Muscle layer of duodenum (tissue), 2 donors: ENCODE results near the gene CCL24.
"Not testable (repeated sequence)": the region's sequence is repeated elsewhere in the genome, so short reads cannot be mapped to it uniquely, and the experiment has no call there.

Experiments
- H3K27ac ChIP-seq: one replicate; pipeline ENCODE4 v1.7.0; 2013; ENCODE audit warnings: mild to moderate bottlenecking, low read length
- H3K27me3 ChIP-seq: one replicate; pipeline ENCODE4 v1.7.0; 2013; ENCODE audit warnings: low read depth, mild to moderate bottlenecking, control low read depth, low read length
- H3K36me3 ChIP-seq, 2 donors: one replicate each; pipeline ENCODE4 v1.7.0; 2013; ENCODE audit warnings: low read length in 2 of 2, control low read depth in 1 of 2, mild to moderate bottlenecking in 1 of 2; ENCODE audit not compliant: insufficient read depth in 2 of 2, control insufficient read depth in 1 of 2
- H3K4me1 ChIP-seq, 2 donors: one replicate each; pipeline ENCODE4 v1.7.0; 2013; ENCODE audit warnings: low read length in 2 of 2, mild to moderate bottlenecking in 2 of 2, control low read depth in 1 of 2, moderate library complexity in 1 of 2; ENCODE audit not compliant: insufficient read depth in 2 of 2, control insufficient read depth in 1 of 2
- H3K4me3 ChIP-seq, 2 donors: one replicate each; pipeline ENCODE4 v1.7.0; 2013; ENCODE audit warnings: low read length in 2 of 2, low read depth in 1 of 2, mild to moderate bottlenecking in 1 of 2
- H3K9me3 ChIP-seq, 2 donors: one replicate each; pipeline ENCODE4 v1.7.0; 2013; ENCODE audit warnings: low read length in 2 of 2, control low read depth in 1 of 2, mild to moderate bottlenecking in 1 of 2; ENCODE audit not compliant: control insufficient read depth in 1 of 2
- donor health status: healthy.

The CCL24 gene

GRCh38 chr7:75813781-75814236 is at the start of gene CCL24:
Gene CCL24 (minus strand): TSS chr7:75813806. CDS start chr7:75813715, 91 bp downstream.
- H3K27me3 ChIP-seq = no peaks in the 10 kb centered on the region
- no peaks in the 10 kb centered on the region for H3K36me3 ChIP-seq
- H3K9me3 ChIP-seq = no peaks in the 10 kb centered on the region
- no peaks in the 10 kb centered on the region for H3K4me1 ChIP-seq
- no peak within 1 kb of the TSS for H3K4me3 ChIP-seq
- H3K27ac ChIP-seq = no peak within 1 kb of the TSS

- H3K36me3 ChIP-seq = no peaks in the 10 kb centered on the region
- peaks cover 6% of the 10 kb centered on the region in 2 donors for H3K4me1 ChIP-seq
- no peak overlapping the region for H3K27ac ChIP-seq
- no peaks in the 10 kb centered on the region for H3K9me3 ChIP-seq
- no peaks in the 10 kb centered on the region for H3K27me3 ChIP-seq
- H3K4me3 ChIP-seq = no peak overlapping the region
Measured at GRCh38 chr7:75861636-75862035, 48.0 kb upstream of the CCL24 start.

GRCh38 chr7:75858410-75858809 is 44.8 kb upstream of the CCL24 start:
- Histone ChIP-seq H3K27ac (no peak overlapping the region), H3K4me1 (no peaks in the 10 kb centered on the region), H3K27me3 (no peaks in the 10 kb centered on the region), H3K9me3 (no peaks in the 10 kb centered on the region), H3K4me3 (no peak overlapping the region), H3K36me3 (no peaks in the 10 kb centered on the region)

- H3K36me3 ChIP-seq = no peaks in the 10 kb centered on the region
- no peaks in the 10 kb centered on the region for H3K9me3 ChIP-seq
- no peaks in the 10 kb centered on the region for H3K4me1 ChIP-seq
- H3K27ac ChIP-seq = no peak overlapping the region
- H3K27me3 ChIP-seq = no peaks in the 10 kb centered on the region
- no peak overlapping the region for H3K4me3 ChIP-seq
Measured at GRCh38 chr7:75856536-75856935, 42.9 kb upstream of the CCL24 start.

- H3K36me3 ChIP-seq, H3K9me3 ChIP-seq: not testable (repeated sequence)
Measured at GRCh38 chr7:75854813-75855345, 41.3 kb upstream of the CCL24 start.

GRCh38 chr7:75854233-75854632 is 40.6 kb upstream of the CCL24 start:
- Histone ChIP-seq H3K36me3 (no peaks in the 10 kb centered on the region), H3K27ac (no peak overlapping the region), H3K27me3 (no peaks in the 10 kb centered on the region), H3K9me3 (no peaks in the 10 kb centered on the region), H3K4me3 (no peak overlapping the region), H3K4me1 (no peaks in the 10 kb centered on the region)

More at GRCh38 chr7:75854813-75855345, 41.3 kb upstream of the CCL24 start:
- not testable (repeated sequence) for H3K27ac ChIP-seq, H3K4me3 ChIP-seq, H3K27me3 ChIP-seq, H3K4me1 ChIP-seq

GRCh38 chr7:75850235-75850634 is 36.6 kb upstream of the CCL24 start:
- Histone ChIP-seq H3K9me3 (no peaks in the 10 kb centered on the region), H3K27ac (no peak overlapping the region), H3K4me3 (no peak overlapping the region), H3K36me3 (no peaks in the 10 kb centered on the region), H3K4me1 (no peaks in the 10 kb centered on the region), H3K27me3 (no peaks in the 10 kb centered on the region)

- H3K27me3 ChIP-seq = no peaks in the 10 kb centered on the region
- H3K27ac ChIP-seq = no peak overlapping the region
- H3K4me1 ChIP-seq = no peaks in the 10 kb centered on the region
- no peak overlapping the region for H3K4me3 ChIP-seq
- no peaks in the 10 kb centered on the region for H3K9me3 ChIP-seq
- no peaks in the 10 kb centered on the region for H3K36me3 ChIP-seq
Measured at GRCh38 chr7:75849573-75849972, 36.0 kb upstream of the CCL24 start.

- Histone ChIP-seq H3K9me3 (no peaks in the 10 kb centered on the region), H3K27me3 (no peaks in the 10 kb centered on the region), H3K36me3 (no peaks in the 10 kb centered on the region), H3K4me3 (no peak overlapping the region), H3K4me1 (peaks cover under 1% of the 10 kb centered on the region in 2 donors), H3K27ac (no peak overlapping the region)
Measured at GRCh38 chr7:75847707-75848106, 34.1 kb upstream of the CCL24 start.

GRCh38 chr7:75845132-75845531 is 31.5 kb upstream of the CCL24 start:
- not testable (repeated sequence) for H3K9me3 ChIP-seq, H3K36me3 ChIP-seq, H3K27ac ChIP-seq, H3K27me3 ChIP-seq, H3K4me3 ChIP-seq, H3K4me1 ChIP-seq

- Histone ChIP-seq H3K4me3 (no peak overlapping the region), H3K27me3 (no peaks in the 10 kb centered on the region), H3K9me3 (no peaks in the 10 kb centered on the region)
Measured at GRCh38 chr7:75844158-75844557, 30.6 kb upstream of the CCL24 start.

GRCh38 chr7:75843613-75844116 is 30.1 kb upstream of the CCL24 start:
- H3K4me3 ChIP-seq = no peak overlapping the region
- H3K36me3 ChIP-seq = no peaks in the 10 kb centered on the region
- no peak overlapping the region for H3K27ac ChIP-seq
- H3K4me1 ChIP-seq = peaks cover 5 to 6% of the 10 kb centered on the region in 2 donors
- H3K9me3 ChIP-seq = no peaks in the 10 kb centered on the region
- H3K27me3 ChIP-seq = no peaks in the 10 kb centered on the region

More at GRCh38 chr7:75844158-75844557, 30.6 kb upstream of the CCL24 start:
- H3K4me1 ChIP-seq = peaks cover 5 to 6% of the 10 kb centered on the region in 2 donors
- no peaks in the 10 kb centered on the region for H3K36me3 ChIP-seq
- H3K27ac ChIP-seq = no peak overlapping the region
